ENCODE measurements around the gene MRPS35. TPM values are rescaled to one million over a fixed set of nuclear protein-coding genes. Genes with fewer than 3 reads are reported as not detected.
A peak's percentile ranks its signal among the peaks of the same experiment; 100 is the strongest.

MRPS35 gene
- total RNA-seq, 4 donors from 2014 or later: 30.0 to 41.8 (median 34.7) TPM

GRCh38 chr12:27693403-27693802 lies 17.2 kb upstream of the MRPS35 start:
- no peak for ATAC-seq (ENCODE audit: low FRiP score)

GRCh38 chr12:27695556-27696292 lies 14.9 kb upstream of the MRPS35 start:
- no peak for ATAC-seq (ENCODE audit: low FRiP score)
- TF ChIP-seq CTCF (IDR thresholded peaks at IDR 0.05): no peak
- DNase-seq (ENCODE audit: low spot score): no peak

More at GRCh38 chr12:27693403-27693802, 17.2 kb upstream of the MRPS35 start:
- no peak for DNase-seq (ENCODE audit: low spot score)
- TF ChIP-seq CTCF (IDR thresholded peaks at IDR 0.05): no peak

- TF ChIP-seq CTCF (IDR thresholded peaks at IDR 0.05): no peak
- ATAC-seq (ENCODE audit: low FRiP score) (no peak), DNase-seq (ENCODE audit: low spot score) (no peak)
These were observed 14.4 kb upstream of the MRPS35 start, which contains the start of gene REP15 for GRCh38 chr12:27696293-27696652. TSS of gene REP15 (plus strand) at chr12:27696447. CDS start at chr12:27696563, 116 bp downstream.

GRCh38 chr12:27696864-27697564 lies 13.6 kb upstream of the MRPS35 start:
- DNase-seq (ENCODE audit: low spot score): no peak
- no peak for ATAC-seq (ENCODE audit: low FRiP score)
- TF ChIP-seq CTCF (IDR thresholded peaks at IDR 0.05): no peak

- ATAC-seq (ENCODE audit: low FRiP score) (peak; percentile 84), DNase-seq (ENCODE audit: low spot score) (peak; percentile 60)
- peak in 1 of 3 donors; percentile 50 for TF ChIP-seq CTCF (IDR thresholded peaks at IDR 0.05)
These were observed 6.7 kb upstream of the MRPS35 start for GRCh38 chr12:27703720-27704452.

- TF ChIP-seq CTCF (IDR thresholded peaks at IDR 0.05): no peak
- ATAC-seq (ENCODE audit: low FRiP score) (no peak), DNase-seq (ENCODE audit: low spot score) (no peak)
These were observed 5.4 kb upstream of the MRPS35 start for GRCh38 chr12:27705263-27705662.

Data from omental fat pad (tissue), 4 donors.